Neural cell (in vitro differentiated cells): ENCODE data around the gene SPATA19.

Source experiments
- EP300 ChIP-seq: fragments of 450-650 bp; conservative IDR thresholded peaks from 2 replicates; pipeline ENCODE4 v1.6.1; 2014; ENCODE audit warnings: antibody characterized with exemption, mild to moderate bottlenecking, moderate library complexity; ENCODE audit not compliant: poor library complexity, severe bottlenecking
- EZH2 ChIP-seq: fragments of 200-600, 300-800 bp; shearing (Covaris generic), sonication (generic); IDR thresholded peaks from 2 replicates; pipeline ENCODE4 v1.6.1; 2014; ENCODE audit warnings: antibody characterized with exemption, low read length, borderline replicate concordance, mild to moderate bottlenecking; ENCODE audit not compliant: insufficient read depth, poor library complexity, severe bottlenecking
- MXI1 ChIP-seq: fragments of 450-650 bp; conservative IDR thresholded peaks from 2 replicates; pipeline ENCODE4 v1.6.1; 2014; ENCODE audit warnings: antibody characterized with exemption, mild to moderate bottlenecking; ENCODE audit not compliant: poor library complexity, severe bottlenecking
- POLR2AphosphoS5 ChIP-seq: IDR thresholded peaks from 2 replicates; pipeline ENCODE4 v1.6.1; 2012
- RAD21 ChIP-seq: fragments of 450-650 bp; conservative IDR thresholded peaks from 2 replicates; pipeline ENCODE4 v1.6.1; 2014; ENCODE audit warnings: antibody characterized with exemption, mild to moderate bottlenecking, moderate library complexity
- TAF1 ChIP-seq: IDR thresholded peaks from 2 replicates; pipeline ENCODE4 v1.6.1; 2012; ENCODE audit warnings: low read depth
- TF ChIP-seq, protein P1 (sequence below): fragments of 450-650 bp; IDR thresholded peaks from 2 replicates; pipeline ENCODE4 v1.5.1; 2014; ENCODE audit warnings: antibody characterized with exemption, mild to moderate bottlenecking, moderate library complexity; ENCODE audit not compliant: poor library complexity, severe bottlenecking

DNA sequence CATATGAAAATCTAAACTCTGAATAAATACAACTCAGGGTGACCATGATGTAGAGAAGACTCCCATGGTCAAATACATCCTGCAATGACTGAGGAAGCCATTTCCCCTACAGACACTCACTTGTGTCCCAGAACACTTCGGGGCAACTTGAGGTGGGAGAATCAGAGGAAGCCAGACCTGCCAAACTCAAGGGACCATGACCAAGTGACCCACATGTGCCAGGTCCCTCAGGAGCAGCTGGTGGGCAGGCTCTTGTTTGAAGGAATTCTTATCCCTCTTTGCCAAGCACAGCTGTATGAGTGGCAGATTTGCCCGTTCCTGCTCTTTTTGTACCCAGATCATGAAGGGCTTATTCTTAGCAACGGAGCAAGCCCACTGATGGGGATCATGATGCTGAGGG is 17.8 kb downstream of the SPATA19 start:
- TF ChIP-seq TAF1 = no peak
- TF ChIP-seq EZH2 = no peak
- no peak for TF ChIP-seq RAD21
- no peak for TF ChIP-seq POLR2AphosphoS5
- TF ChIP-seq, protein P1, sequence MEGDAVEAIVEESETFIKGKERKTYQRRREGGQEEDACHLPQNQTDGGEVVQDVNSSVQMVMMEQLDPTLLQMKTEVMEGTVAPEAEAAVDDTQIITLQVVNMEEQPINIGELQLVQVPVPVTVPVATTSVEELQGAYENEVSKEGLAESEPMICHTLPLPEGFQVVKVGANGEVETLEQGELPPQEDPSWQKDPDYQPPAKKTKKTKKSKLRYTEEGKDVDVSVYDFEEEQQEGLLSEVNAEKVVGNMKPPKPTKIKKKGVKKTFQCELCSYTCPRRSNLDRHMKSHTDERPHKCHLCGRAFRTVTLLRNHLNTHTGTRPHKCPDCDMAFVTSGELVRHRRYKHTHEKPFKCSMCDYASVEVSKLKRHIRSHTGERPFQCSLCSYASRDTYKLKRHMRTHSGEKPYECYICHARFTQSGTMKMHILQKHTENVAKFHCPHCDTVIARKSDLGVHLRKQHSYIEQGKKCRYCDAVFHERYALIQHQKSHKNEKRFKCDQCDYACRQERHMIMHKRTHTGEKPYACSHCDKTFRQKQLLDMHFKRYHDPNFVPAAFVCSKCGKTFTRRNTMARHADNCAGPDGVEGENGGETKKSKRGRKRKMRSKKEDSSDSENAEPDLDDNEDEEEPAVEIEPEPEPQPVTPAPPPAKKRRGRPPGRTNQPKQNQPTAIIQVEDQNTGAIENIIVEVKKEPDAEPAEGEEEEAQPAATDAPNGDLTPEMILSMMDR = no peak
- TF ChIP-seq EP300 = no peak
- TF ChIP-seq MXI1 = no peak
